SK-N-DZ (cell line): ENCODE data around the gene SYT2.

Source experiments
- DNase-seq: peaks from one replicate; pipeline ENCODE4 v3.0.0-alpha.2; 2015; ENCODE audit warnings: low spot score

The SYT2 gene

GRCh38 chr1:202679406-202680177, 30.7 kb downstream of the SYT2 start:
- no peak for DNase-seq

GRCh38 chr1:202677433-202677832, 32.8 kb downstream of the SYT2 start:
- no peak for DNase-seq

GRCh38 chr1:202673531-202673930, 36.7 kb downstream of the SYT2 start:
- no peak for DNase-seq

- no peak for DNase-seq
Observed at GRCh38 chr1:202671399-202671798, 38.9 kb downstream of the SYT2 start.

GRCh38 chr1:202665417-202665816, 44.8 kb downstream of the SYT2 start:
- DNase-seq: no peak

GRCh38 chr1:202664083-202664482, 46.2 kb downstream of the SYT2 start:
- no peak for DNase-seq

- no peak for DNase-seq
Observed at GRCh38 chr1:202663131-202663530, 47.1 kb downstream of the SYT2 start.

GRCh38 chr1:202662081-202662480, 48.2 kb downstream of the SYT2 start:
- no peak for DNase-seq

GRCh38 chr1:202661136-202661845, 49.0 kb downstream of the SYT2 start:
- DNase-seq: no peak

- no peak for DNase-seq
Observed at GRCh38 chr1:202659974-202660373, 50.3 kb downstream of the SYT2 start.

- no peak for DNase-seq
Observed at GRCh38 chr1:202659541-202659940, 50.7 kb downstream of the SYT2 start.

GRCh38 chr1:202658769-202659168, 51.5 kb downstream of the SYT2 start:
- no peak for DNase-seq

GRCh38 chr1:202658251-202658759, 51.9 kb downstream of the SYT2 start:
- DNase-seq: no peak

- DNase-seq: peak; percentile 29
Observed at GRCh38 chr1:202656951-202657646, 53.2 kb downstream of the SYT2 start.

- DNase-seq: peak; percentile 51
Observed at GRCh38 chr1:202656057-202656456, 54.2 kb downstream of the SYT2 start.

- DNase-seq: no peak
Observed at GRCh38 chr1:202654079-202654478, 56.2 kb downstream of the SYT2 start.

GRCh38 chr1:202649553-202650392, 60.5 kb downstream of the SYT2 start:
- no peak for DNase-seq

- DNase-seq: no peak
Observed at GRCh38 chr1:202648605-202649226, 61.5 kb downstream of the SYT2 start.

- DNase-seq: no peak
Observed at GRCh38 chr1:202645097-202645476, 65.2 kb downstream of the SYT2 start.

GRCh38 chr1:202644219-202645096, 65.8 kb downstream of the SYT2 start:
- no peak for DNase-seq
